ENCODE data around the gene RGS19. TPM values are rescaled to one million over a fixed set of nuclear protein-coding genes. Genes with fewer than 3 reads are reported as not detected.

RGS19 gene
- total RNA-seq, 1 donor from 2014 or later = 53.4 TPM

DNA sequence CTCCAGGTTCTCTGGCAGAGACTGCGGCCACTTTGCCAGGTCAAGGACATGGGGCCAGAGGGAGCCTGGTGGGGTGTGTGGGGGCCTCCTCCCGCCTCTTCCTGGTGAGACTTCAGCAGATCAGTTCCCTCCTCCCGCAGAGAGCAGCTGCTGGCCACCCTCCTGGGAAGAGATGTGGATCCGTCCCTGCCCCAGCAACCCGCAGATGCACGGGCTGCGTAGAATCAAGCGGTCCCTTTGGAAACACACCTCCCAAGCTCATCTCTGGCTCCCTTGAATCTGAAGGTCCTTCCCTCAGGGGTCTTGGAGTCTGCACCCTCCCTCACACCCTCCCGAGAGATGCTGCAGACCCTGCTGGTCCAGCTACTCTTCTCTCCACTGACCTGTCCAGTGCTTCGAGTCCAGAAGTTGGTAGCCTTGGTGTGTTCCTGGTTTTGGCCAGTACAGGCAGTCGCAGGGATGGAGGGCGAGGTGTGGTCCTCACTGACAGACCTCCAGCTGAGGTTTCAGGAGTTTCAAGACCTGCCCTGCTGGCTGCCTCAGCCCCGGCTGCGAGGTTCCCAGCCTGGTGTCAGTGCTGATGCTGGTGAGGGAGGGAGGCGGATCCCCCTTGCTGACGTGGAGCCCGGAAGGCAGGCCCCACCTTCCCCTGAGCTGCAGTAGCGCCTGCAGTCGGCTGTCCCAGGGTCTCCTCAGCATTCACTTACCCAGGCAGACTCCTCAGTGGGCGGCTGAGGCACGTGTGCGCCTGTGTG is 27.8 kb upstream of the RGS19 start, which contains the start of gene NPBWR2:
TSS of gene NPBWR2 (minus strand) at position 585 of the 755 bp plus-strand sequence. CDS start 734 bp downstream, outside the sequence.
- POLR2A ChIA-PET = interaction anchor here (1.8 to 2.4 kb wide), 2 partner anchors 23 to 28 kb away, joined by 8 to 12 read pairs; partner anchors contain the start of genes LKAAEAR1, OPRL1 and RGS19
- Mint-ChIP-seq H3K4me3 (peak within 1 kb of the TSS; percentile 74), H3K27ac (peak within 1 kb of the TSS; percentile 87), H3K36me3 (ENCODE audit: low read depth) (no peaks in the 10 kb centered on the region), H3K9me3 (no peaks in the 10 kb centered on the region), H3K4me1 (peaks cover 34% of the 10 kb centered on the region), H3K27me3 (peaks cover 5% of the 10 kb centered on the region)
- intact Hi-C loops (cut with micrococcal nuclease) = loop anchor here (10.0 kb wide), 1 partner anchor 242 kb away; the partner anchor contains the start of genes ABHD16B and TPD52L2
- TF ChIP-seq, protein P1, sequence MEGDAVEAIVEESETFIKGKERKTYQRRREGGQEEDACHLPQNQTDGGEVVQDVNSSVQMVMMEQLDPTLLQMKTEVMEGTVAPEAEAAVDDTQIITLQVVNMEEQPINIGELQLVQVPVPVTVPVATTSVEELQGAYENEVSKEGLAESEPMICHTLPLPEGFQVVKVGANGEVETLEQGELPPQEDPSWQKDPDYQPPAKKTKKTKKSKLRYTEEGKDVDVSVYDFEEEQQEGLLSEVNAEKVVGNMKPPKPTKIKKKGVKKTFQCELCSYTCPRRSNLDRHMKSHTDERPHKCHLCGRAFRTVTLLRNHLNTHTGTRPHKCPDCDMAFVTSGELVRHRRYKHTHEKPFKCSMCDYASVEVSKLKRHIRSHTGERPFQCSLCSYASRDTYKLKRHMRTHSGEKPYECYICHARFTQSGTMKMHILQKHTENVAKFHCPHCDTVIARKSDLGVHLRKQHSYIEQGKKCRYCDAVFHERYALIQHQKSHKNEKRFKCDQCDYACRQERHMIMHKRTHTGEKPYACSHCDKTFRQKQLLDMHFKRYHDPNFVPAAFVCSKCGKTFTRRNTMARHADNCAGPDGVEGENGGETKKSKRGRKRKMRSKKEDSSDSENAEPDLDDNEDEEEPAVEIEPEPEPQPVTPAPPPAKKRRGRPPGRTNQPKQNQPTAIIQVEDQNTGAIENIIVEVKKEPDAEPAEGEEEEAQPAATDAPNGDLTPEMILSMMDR (IDR thresholded peaks at IDR 0.05) = no peak
- DNase-seq (no peak), ATAC-seq (ENCODE audit: low read depth) (peak; percentile 72)
- CTCF ChIA-PET = interaction anchor here (0.9 kb wide), 1 partner anchor 68 kb away, joined by 4 read pairs; no protein-coding TSS in a partner anchor

DNA sequence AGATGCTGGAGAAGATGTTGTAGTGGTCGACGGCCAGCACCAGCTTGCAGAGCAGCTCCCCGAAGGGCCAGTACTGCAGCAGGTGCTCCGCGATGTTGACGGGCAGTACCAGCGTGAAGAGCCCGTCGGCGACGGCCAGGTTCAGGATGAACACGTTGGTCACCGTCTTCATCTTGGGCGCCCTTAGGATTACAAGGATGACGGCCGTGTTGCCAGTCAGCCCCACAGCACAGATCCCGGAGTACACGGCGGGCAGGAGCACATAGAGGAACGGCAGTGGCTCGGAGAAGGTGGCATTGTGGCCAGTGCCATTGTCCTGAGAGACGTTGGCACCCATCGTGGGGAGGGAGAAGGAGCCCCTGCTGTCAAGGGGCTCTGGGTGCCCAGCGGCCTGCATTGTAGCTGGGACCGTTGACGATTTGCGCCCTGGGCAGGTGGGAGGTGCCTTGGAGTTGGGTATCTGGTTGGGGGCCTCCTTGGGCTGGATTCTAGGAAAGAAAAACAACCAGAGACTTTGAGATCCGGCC is 27.2 kb upstream of the RGS19 start:
- ChIA-PET POLR2A (interaction anchor here (1.8 kb wide), 1 partner anchor 23 kb away, joined by 8 read pairs; the partner anchor contains the start of gene LKAAEAR1), CTCF (no interaction called here)
- Mint-ChIP-seq H3K4me1 (peaks cover 30% of the 10 kb centered on the region), H3K9me3 (no peaks in the 10 kb centered on the region), H3K4me3 (no peak overlapping the region), H3K27me3 (peaks cover 5% of the 10 kb centered on the region), H3K36me3 (ENCODE audit: low read depth) (no peaks in the 10 kb centered on the region), H3K27ac (no peak overlapping the region)
- intact Hi-C loops (cut with micrococcal nuclease) = loop anchor here (10.0 kb wide), 1 partner anchor 242 kb away; the partner anchor contains the start of genes ABHD16B and TPD52L2
- TF ChIP-seq, protein P1 (IDR thresholded peaks at IDR 0.05) = no peak
- DNase-seq (no peak), ATAC-seq (ENCODE audit: low read depth) (no peak)

DNA sequence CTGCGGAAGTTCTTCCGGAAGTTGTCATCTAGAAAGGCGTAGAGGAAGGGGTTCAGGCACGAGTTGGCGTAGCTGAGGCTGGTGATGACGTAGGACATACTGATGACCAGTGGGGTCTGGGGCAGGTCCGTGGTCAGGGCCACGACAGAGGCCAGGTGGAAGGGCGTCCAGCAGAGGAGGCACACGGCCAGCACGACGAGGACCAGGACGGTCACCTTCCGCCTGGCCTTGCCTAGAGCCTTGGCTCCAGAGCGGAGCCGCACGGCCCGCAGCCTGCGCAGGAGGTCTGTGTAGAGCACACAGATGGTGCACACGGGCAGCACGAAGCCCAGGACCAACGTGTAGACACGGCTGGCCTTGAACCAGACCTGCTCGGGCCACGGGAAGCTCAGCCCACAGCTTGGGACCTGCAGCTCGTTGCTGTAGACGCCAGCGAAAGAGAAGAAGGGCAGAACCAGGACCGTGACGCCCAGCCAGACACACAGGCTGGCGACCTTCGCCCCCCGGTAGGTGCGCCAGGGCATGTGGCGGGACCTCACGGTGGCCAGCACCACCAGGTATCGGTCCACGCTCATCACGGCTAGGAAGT is 26.6 kb upstream of the RGS19 start:
- TF ChIP-seq, protein P1 (IDR thresholded peaks at IDR 0.05) = no peak
- no peak for ATAC-seq (ENCODE audit: low read depth)
- intact Hi-C loops (cut with micrococcal nuclease) = loop anchor here (10.0 kb wide), 1 partner anchor 241 kb away; the partner anchor contains the start of genes ABHD16B and TPD52L2
- H3K4me1 Mint-ChIP-seq = peaks cover 35% of the 10 kb centered on the region
- no peak overlapping the region for H3K27ac Mint-ChIP-seq
- H3K36me3 Mint-ChIP-seq (ENCODE audit: low read depth) = no peaks in the 10 kb centered on the region
- no peak for DNase-seq
- no peaks in the 10 kb centered on the region for H3K9me3 Mint-ChIP-seq
- CTCF ChIA-PET = no interaction called here
- POLR2A ChIA-PET = no interaction called here
- H3K4me3 Mint-ChIP-seq = no peak overlapping the region
- peaks cover 5% of the 10 kb centered on the region for H3K27me3 Mint-ChIP-seq

DNA sequence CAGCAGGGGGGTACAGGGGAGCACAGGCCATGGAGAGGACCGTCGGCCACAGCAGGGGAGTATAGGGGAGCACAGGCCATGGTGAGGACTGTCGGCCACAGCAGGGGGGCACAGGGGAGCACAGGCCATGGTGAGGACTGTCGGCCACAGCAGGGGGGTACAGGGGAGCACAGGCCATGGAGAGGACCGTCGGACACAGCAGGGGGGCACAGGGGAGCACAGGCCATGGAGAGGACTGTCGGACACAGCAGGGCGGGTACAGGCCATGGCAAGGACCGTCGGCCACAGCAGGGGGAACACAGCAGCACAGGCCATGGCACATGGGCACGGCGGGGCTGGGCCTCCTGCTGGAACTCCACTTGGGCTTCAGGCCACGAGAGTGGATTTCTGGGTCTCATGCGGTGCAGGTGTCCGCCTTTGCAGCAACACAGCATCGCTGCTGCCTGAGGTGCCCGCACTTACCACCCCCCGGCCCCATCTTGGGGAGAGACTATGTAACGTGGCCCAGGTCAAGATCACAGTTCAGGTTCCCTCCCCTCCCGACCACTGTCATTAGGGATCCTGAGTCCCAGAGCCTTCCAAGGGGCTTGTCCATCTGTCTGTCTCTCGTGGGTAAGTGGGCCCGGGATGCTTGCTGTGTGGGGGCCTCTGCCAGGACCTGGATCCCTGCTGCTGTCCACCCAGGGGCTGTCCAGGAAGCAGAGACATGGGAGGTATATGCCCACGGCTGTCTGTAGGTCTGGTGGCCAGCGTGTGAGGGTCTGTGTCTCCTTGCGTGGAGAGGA is 25.5 kb upstream of the RGS19 start:
- H3K36me3 Mint-ChIP-seq (ENCODE audit: low read depth) = no peaks in the 10 kb centered on the region
- peaks cover 46% of the 10 kb centered on the region for H3K4me1 Mint-ChIP-seq
- no peak overlapping the region for H3K4me3 Mint-ChIP-seq
- CTCF ChIA-PET = no interaction called here
- no peak overlapping the region for H3K27ac Mint-ChIP-seq
- no peaks in the 10 kb centered on the region for H3K9me3 Mint-ChIP-seq
- DNase-seq = no peak
- intact Hi-C loops (cut with micrococcal nuclease) = loop anchor here (5.0 to 10.0 kb wide), 2 partner anchors 68 to 240 kb away; partner anchors contain the start of genes ABHD16B, C20orf204 and TPD52L2
- TF ChIP-seq, protein P1 (IDR thresholded peaks at IDR 0.05) = no peak
- no peak for ATAC-seq (ENCODE audit: low read depth)
- peaks cover 5% of the 10 kb centered on the region for H3K27me3 Mint-ChIP-seq
- POLR2A ChIA-PET = no interaction called here
